B cell (primary cell): ENCODE measurements around the gene POM121L2. TPM values are rescaled to one million over a fixed set of nuclear protein-coding genes. Genes with fewer than 3 reads are reported as not detected.

Experiments used
- ATAC-seq: fragments of 200-7000 bp; cut with Tn5 transposase; one replicate; pipeline ENCODE4 v1.10.0; 2021; ENCODE audit warnings: low read depth, mild to moderate bottlenecking, moderate number of reproducible peaks, moderate library complexity
- CTCF ChIA-PET: fragments of 350-600 bp; sonication (Branson Sonifier 250); formaldehyde crosslinking; loops from one replicate; lab custom pipeline; 2021; ENCODE audit warnings: antibody characterized with exemption, inconsistent platforms; lab: Charles Lee
- POLR2A ChIA-PET: fragments of 350-600 bp; sonication (Branson Sonifier 250); formaldehyde crosslinking; loops from one replicate; lab custom pipeline; 2021; ENCODE audit warnings: antibody characterized with exemption; lab: Charles Lee
- DNase-seq: peaks from one replicate; pipeline ENCODE4 v3.0.0; 2013
- H2AFZ ChIP-seq: 2 replicates; pipeline ENCODE4 v1.6.1; 2012; ENCODE audit warnings: mild to moderate bottlenecking, low read depth, low read length; ENCODE audit not compliant: insufficient read depth, poor library complexity, severe bottlenecking
- H3K27ac ChIP-seq, 2 donors: 1 replicate in 1 of 2; 2 replicates in 1 of 2; pipeline ENCODE4 v1.5.1; 2012 to 2013; ENCODE audit warnings: low read length in 2 of 2, mild to moderate bottlenecking in 2 of 2, moderate library complexity in 1 of 2
- H3K27me3 ChIP-seq, 4 experiments: fragments of 200-600 bp in 1 of 4; sonication (generic) in 1 of 4; replicated peaks in 1 of 4; 1 replicate in 2 of 4; 2 replicates in 2 of 4; pipeline versions ENCODE4 v1.6.1 to v1.7.0; 2013 to 2016; ENCODE audit warnings: low read length in 3 of 4, mild to moderate bottlenecking in 2 of 4, mixed read lengths in 1 of 4, moderate library complexity in 1 of 4; ENCODE audit not compliant: insufficient read depth in 4 of 4, control insufficient read depth in 3 of 4; ENCODE audit errors: control extremely low read depth in 1 of 4
- H3K36me3 ChIP-seq, 2 experiments: replicated peaks in 1 of 2; 1 replicate in 1 of 2; 2 replicates in 1 of 2; pipeline versions ENCODE4 v1.6.1 to v1.7.1; 2013; ENCODE audit warnings: low read length in 1 of 2; ENCODE audit not compliant: insufficient read depth in 2 of 2, control insufficient read depth in 1 of 2; ENCODE audit errors: control extremely low read depth in 1 of 2, extremely low read depth in 1 of 2
- H3K4me1 ChIP-seq, 2 donors: fragments of 200-600 bp in 1 of 2; sonication (generic) in 1 of 2; 1 replicate in 1 of 2; 2 replicates in 1 of 2; pipeline versions ENCODE4 v1.5.1 to v1.6.1; 2013 to 2017; ENCODE audit warnings: low read length in 2 of 2; ENCODE audit not compliant: control insufficient read depth in 2 of 2, insufficient read depth in 2 of 2
- H3K4me2 ChIP-seq: replicated peaks from 2 replicates; pipeline ENCODE3; 2012; ENCODE audit warnings: mild to moderate bottlenecking, low read depth, low read length; ENCODE audit not compliant: poor library complexity, severe bottlenecking
- H3K4me3 ChIP-seq, 5 experiments: fragments of 200-600 bp in 1 of 5; sonication (generic) in 1 of 5; 1 replicate in 3 of 5; 2 replicates in 2 of 5; pipeline versions ENCODE4 v1.5.1 to v1.7.0; 2011 to 2016; ENCODE audit warnings: low read length in 4 of 5, mild to moderate bottlenecking in 4 of 5, low read depth in 2 of 5, control low read depth in 1 of 5, moderate library complexity in 1 of 5; ENCODE audit not compliant: insufficient read depth in 1 of 5; ENCODE audit errors: control extremely low read depth in 1 of 5, extremely low read depth in 1 of 5
- H3K79me2 ChIP-seq: fragments of 200-600 bp; sonication (generic); one replicate; pipeline ENCODE4 v1.6.0; 2016; ENCODE audit warnings: low read length; ENCODE audit not compliant: control insufficient read depth, insufficient read depth
- H3K9ac ChIP-seq: fragments of 200-600 bp; sonication (generic); 2 replicates; pipeline ENCODE4 v1.6.1; 2017; ENCODE audit warnings: mild to moderate bottlenecking, low read length, moderate library complexity
- H3K9me3 ChIP-seq, 3 donors: one replicate each; pipeline versions ENCODE4 v1.6.1 to v1.7.1; 2013; ENCODE audit warnings: low read length in 2 of 3; ENCODE audit not compliant: control insufficient read depth in 2 of 3, insufficient read depth in 1 of 3; ENCODE audit errors: control extremely low read depth in 1 of 3
- H4K20me1 ChIP-seq: 2 replicates; pipeline ENCODE4 v1.6.0; 2012; ENCODE audit warnings: mild to moderate bottlenecking, low read length; ENCODE audit not compliant: insufficient read depth, control insufficient read depth, poor library complexity, severe bottlenecking
- H3K27ac Mint-ChIP-seq: one replicate; pipeline ENCODE4 v1.8.0; 2021; ENCODE audit warnings: mixed read lengths
- H3K27me3 Mint-ChIP-seq: one replicate; pipeline ENCODE4 v1.8.0; 2021; ENCODE audit warnings: mixed read lengths
- H3K4me1 Mint-ChIP-seq: one replicate; pipeline ENCODE4 v1.8.0; 2021; ENCODE audit warnings: mixed read lengths
- H3K4me3 Mint-ChIP-seq: one replicate; pipeline ENCODE4 v1.8.0; 2021; ENCODE audit warnings: mixed read lengths
- H3K9me3 Mint-ChIP-seq: one replicate; pipeline ENCODE4 v1.8.0; 2022; ENCODE audit warnings: mixed read lengths; ENCODE audit not compliant: insufficient read depth
- CTCF ChIP-seq: fragments of 200-600 bp; IDR thresholded peaks from one replicate; pipeline ENCODE4 v1.8.0; 2022; ENCODE audit warnings: antibody characterized with exemption, mild to moderate bottlenecking
- EZH2 ChIP-seq: IDR thresholded peaks from 2 replicates; pipeline ENCODE4 v1.6.1; 2012; ENCODE audit warnings: borderline replicate concordance, low read depth, mild to moderate bottlenecking, moderate library complexity, low read length; ENCODE audit not compliant: insufficient read depth, poor library complexity, severe bottlenecking
- WGBS: methylation state at CpG from one replicate; pipeline ENCODE4 v1.1.5; 2013; ENCODE audit warnings: missing lambda C conversion rate; ENCODE audit not compliant: insufficient coverage; 5-methylcytosine and 5-hydroxymethylcytosine counted together
- intact Hi-C: fragments of 100-400 bp; cut with micrococcal nuclease; formaldehyde crosslinking; loops from one replicate; pipeline ENCODE4 v1.10.0; 2022
- polyA plus RNA-seq: library from polyadenylated mRNA; depleted of rRNA; stranded (reverse); fragments of >200 nt; gene quantifications from 2 replicates; pipeline ENCODE4 v1.2.3, GENCODE V29; 2012
- total RNA-seq, 2 donors: library from RNA; stranded (reverse); fragments of 120-200 nt in 1 of 2; gene quantifications; 1 replicate in 1 of 2; 2 replicates in 1 of 2; pipeline versions ENCODE4 v1.2.3 to v1.2.4, GENCODE V29; 2013 to 2022

The POM121L2 gene
- total and polyA plus RNA-seq, 2 donors (not counting 1 experiment from before 2014, with no cell fraction given) = not detected

- H3K9me3 Mint-ChIP-seq = no peaks in the 10 kb centered on the region
- DNase-seq = no peak
- CTCF ChIA-PET = no interaction called here
- Histone ChIP-seq H3K4me3 (no peak overlapping the region), H3K79me2 (no peaks in the 10 kb centered on the region), H4K20me1 (no peaks in the 10 kb centered on the region), H3K36me3 (no peaks in the 10 kb centered on the region), H2AFZ (no peak overlapping the region), H3K9me3 (peaks cover 0 to 26% (median 4%) of the 10 kb centered on the region in 3 donors), H3K4me1 (no peaks in the 10 kb centered on the region), H3K27ac (no peak overlapping the region), H3K4me2 (no peak overlapping the region), H3K9ac (no peak overlapping the region), H3K27me3 (peaks cover 0 to 38% (median 29%) of the 10 kb centered on the region in 4 experiments)
- no peak overlapping the region for H3K4me3 Mint-ChIP-seq
- 21% methylated on average over 18 of the region's 21 CpGs for WGBS
- ATAC-seq = no peak
- peaks cover 67% of the 10 kb centered on the region for H3K27me3 Mint-ChIP-seq
- TF ChIP-seq EZH2 (no peak), CTCF (no peak)
- H3K27ac Mint-ChIP-seq = no peak overlapping the region
- intact Hi-C loops = no loop called here
- no peaks in the 10 kb centered on the region for H3K4me1 Mint-ChIP-seq
- POLR2A ChIA-PET = no interaction called here
Measured at GRCh38 chr6:27260369-27260768, 51.7 kb downstream of the POM121L2 start.

Other genes starting within 250 kb of the POM121L2 start
- gene PRSS16, start 64.6 kb downstream of the POM121L2 start, total RNA-seq = 2.0 and 2.4 TPM in 2 replicates
- 0.78 and 1.3 TPM in 2 replicates for gene PRSS16, start 64.6 kb downstream of the POM121L2 start, polyA plus RNA-seq
- gene ZNF391, start 76.5 kb upstream of the POM121L2 start, total RNA-seq = 4.4 and 7.0 TPM in 2 replicates
- gene ZNF391, start 76.5 kb upstream of the POM121L2 start, polyA plus RNA-seq = 1.3 and 1.4 TPM in 2 replicates
- 11.8 TPM in 2 replicates for gene ZNF184, start 160.8 kb upstream of the POM121L2 start, total RNA-seq
- gene ZNF184, start 160.8 kb upstream of the POM121L2 start, polyA plus RNA-seq = 3.7 and 6.9 TPM in 2 replicates